ENCODE results near the gene TRPM2. TPM values are rescaled to one million over a fixed set of nuclear protein-coding genes. Genes with fewer than 3 reads are reported as not detected.

The TRPM2 gene
- total RNA-seq, 2 donors from 2014 or later, result 1.6 to 12.5 TPM

DNA sequence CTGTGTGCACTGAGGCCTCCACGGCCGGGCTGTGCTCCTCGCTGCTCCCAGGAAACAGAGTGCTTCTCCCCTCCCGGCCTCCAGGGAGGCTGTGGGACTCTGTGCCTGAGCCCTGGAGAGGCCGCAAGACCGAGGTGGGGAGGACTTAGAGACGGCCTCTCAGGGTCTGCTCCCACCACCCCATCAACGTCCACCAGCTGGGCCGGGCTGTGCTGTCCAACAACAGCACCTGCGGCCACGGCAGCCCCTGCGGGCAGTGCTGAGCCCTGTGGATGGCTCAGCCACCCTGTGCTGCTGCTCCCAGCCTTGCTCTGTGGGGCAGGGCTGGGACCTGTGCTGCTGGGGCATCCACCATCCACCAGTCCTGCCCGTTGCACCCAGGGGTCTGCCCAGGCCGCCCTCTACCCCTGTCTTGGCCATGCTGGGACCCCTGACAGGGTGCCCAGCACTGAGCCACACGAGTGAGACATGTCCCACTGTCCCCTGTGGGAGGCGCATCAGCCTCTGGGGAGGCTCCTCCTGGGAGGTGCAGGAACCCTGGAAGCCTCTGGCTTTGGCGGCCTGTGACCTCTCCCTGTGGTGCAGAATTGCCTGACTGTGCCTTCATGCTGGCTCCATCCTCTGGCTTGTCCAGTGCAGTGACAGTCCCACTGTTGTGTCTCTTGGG is 70.7 kb downstream of the TRPM2 start:
- WGBS, 2 experiments (ENCODE audit: insufficient coverage in 1 of 2, insufficient read length in 1 of 2), result 69 to 82% methylated on average over 8 to 17 of the region's 17 CpGs
- peaks cover 5% of the 10 kb centered on the region for H3K9me3 ChIP-seq (ENCODE audit: control insufficient read depth, low read length)
- Mint-ChIP-seq H3K4me3 (no peak overlapping the region), H3K27ac (no peak overlapping the region), H3K36me3 (ENCODE audit: low read depth) (peaks cover 2% of the 10 kb centered on the region), H3K9me3 (peaks cover 13% of the 10 kb centered on the region), H3K4me1 (peaks cover 3% of the 10 kb centered on the region), H3K27me3 (ENCODE audit: insufficient read depth) (no peaks in the 10 kb centered on the region)
- no peaks in the 10 kb centered on the region for H3K36me3 ChIP-seq (ENCODE audit: control insufficient read depth, insufficient read depth, low read length)
- no peak overlapping the region for H3K4me3 ChIP-seq (ENCODE audit: low read length)
- peak; percentile 40 for DNase-seq
- TF ChIP-seq, protein P1, sequence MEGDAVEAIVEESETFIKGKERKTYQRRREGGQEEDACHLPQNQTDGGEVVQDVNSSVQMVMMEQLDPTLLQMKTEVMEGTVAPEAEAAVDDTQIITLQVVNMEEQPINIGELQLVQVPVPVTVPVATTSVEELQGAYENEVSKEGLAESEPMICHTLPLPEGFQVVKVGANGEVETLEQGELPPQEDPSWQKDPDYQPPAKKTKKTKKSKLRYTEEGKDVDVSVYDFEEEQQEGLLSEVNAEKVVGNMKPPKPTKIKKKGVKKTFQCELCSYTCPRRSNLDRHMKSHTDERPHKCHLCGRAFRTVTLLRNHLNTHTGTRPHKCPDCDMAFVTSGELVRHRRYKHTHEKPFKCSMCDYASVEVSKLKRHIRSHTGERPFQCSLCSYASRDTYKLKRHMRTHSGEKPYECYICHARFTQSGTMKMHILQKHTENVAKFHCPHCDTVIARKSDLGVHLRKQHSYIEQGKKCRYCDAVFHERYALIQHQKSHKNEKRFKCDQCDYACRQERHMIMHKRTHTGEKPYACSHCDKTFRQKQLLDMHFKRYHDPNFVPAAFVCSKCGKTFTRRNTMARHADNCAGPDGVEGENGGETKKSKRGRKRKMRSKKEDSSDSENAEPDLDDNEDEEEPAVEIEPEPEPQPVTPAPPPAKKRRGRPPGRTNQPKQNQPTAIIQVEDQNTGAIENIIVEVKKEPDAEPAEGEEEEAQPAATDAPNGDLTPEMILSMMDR (conservative IDR thresholded peaks at IDR 0.05), result no peak
- no peak overlapping the region for H3K27ac ChIP-seq (ENCODE audit: low read depth, low read length)
- no peaks in the 10 kb centered on the region for H3K4me1 ChIP-seq (ENCODE audit: control insufficient read depth, insufficient read depth, low read length)
- H3K27me3 ChIP-seq (ENCODE audit: control insufficient read depth, insufficient read depth, low read length, poor library complexity, severe bottlenecking), result no peaks in the 10 kb centered on the region
- no peak overlapping the region for H3K9ac ChIP-seq (ENCODE audit: extremely low read depth, low read length, poor library complexity, severe bottlenecking)

DNA sequence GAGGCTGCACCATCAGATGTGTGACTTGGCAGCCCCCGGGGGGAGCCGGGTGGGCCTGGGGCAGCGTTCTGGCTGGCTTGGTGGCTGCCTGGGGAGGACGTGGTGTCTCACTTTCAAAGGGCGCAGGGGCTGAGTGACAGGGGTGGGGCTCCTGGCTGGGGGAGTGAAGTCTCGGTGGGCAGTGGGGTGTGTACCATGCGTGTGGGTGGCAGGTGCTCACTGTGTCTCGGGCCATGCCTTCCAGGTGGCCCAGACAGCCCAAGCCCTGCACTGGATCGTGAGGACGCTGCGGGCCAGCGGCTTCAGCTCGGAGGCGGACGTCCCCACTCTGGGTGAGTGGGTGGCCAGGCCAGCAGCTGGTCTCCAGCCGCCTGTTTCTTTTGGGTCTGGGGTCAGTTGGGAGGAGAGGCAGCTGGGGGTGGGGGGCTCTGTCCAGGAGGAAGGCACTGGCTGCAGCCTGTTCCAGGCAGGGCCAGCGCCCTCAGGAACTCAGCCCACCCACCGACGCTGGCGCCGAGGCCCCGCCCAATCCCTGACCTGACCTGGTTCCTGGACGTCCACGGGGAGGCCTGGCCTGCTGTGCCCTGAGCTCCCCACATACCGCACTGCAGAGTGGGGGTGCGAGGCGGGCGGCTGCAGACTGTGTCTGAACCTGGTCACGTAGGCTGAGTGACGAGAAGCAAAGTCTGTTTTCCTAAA is 71.3 kb downstream of the TRPM2 start:
- 91 to 94% methylated on average over 17 to 30 of the region's 30 CpGs for WGBS, 2 experiments (ENCODE audit: insufficient coverage in 1 of 2, insufficient read length in 1 of 2)
- no peaks in the 10 kb centered on the region for H3K27me3 ChIP-seq (ENCODE audit: control insufficient read depth, insufficient read depth, low read length, poor library complexity, severe bottlenecking)
- H3K36me3 ChIP-seq (ENCODE audit: control insufficient read depth, insufficient read depth, low read length), result no peaks in the 10 kb centered on the region
- no peaks in the 10 kb centered on the region for H3K27me3 Mint-ChIP-seq (ENCODE audit: insufficient read depth)
- H3K4me1 ChIP-seq (ENCODE audit: control insufficient read depth, insufficient read depth, low read length), result no peaks in the 10 kb centered on the region
- H3K9me3 Mint-ChIP-seq, result peaks cover 10% of the 10 kb centered on the region
- no peak overlapping the region for H3K4me3 Mint-ChIP-seq
- no peak overlapping the region for H3K4me3 ChIP-seq (ENCODE audit: low read length)
- H3K4me1 Mint-ChIP-seq, result peaks cover 3% of the 10 kb centered on the region
- no peaks in the 10 kb centered on the region for H3K36me3 Mint-ChIP-seq (ENCODE audit: low read depth)
- H3K9me3 ChIP-seq (ENCODE audit: control insufficient read depth, low read length), result peaks cover 7% of the 10 kb centered on the region
- H3K9ac ChIP-seq (ENCODE audit: extremely low read depth, low read length, poor library complexity, severe bottlenecking), result no peak overlapping the region
- DNase-seq, result no peak
- no peak overlapping the region for H3K27ac Mint-ChIP-seq
- H3K27ac ChIP-seq (ENCODE audit: low read depth, low read length), result no peak overlapping the region
- TF ChIP-seq, protein P1 (conservative IDR thresholded peaks at IDR 0.05), result no peak

DNA sequence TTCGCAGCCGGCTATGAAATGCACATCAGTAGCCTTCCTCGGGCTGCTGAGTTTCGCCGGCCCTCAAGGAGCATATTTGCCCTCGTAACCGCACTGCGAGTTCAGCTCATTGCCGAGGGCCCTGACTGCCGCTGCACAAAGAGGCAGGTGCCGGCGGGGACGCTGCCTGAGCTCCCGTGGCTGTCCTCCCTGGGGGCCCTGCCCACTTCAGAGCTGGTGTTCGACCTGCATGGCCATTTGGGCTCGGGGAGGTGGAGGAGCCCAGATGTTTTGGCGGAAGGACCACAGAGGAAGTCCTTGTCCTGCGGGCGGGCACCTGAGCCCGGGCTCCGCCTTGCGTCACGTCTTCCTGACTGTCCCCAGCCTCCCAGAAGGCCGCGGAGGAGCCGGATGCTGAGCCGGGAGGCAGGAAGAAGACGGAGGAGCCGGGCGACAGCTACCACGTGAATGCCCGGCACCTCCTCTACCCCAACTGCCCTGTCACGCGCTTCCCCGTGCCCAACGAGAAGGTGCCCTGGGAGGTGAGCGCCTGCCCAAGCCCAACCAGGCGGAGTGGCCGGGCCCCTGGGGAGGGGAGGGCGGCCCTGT is 72.0 kb downstream of the TRPM2 start:
- no peak overlapping the region for H3K9ac ChIP-seq (ENCODE audit: extremely low read depth, low read length, poor library complexity, severe bottlenecking)
- H3K4me1 Mint-ChIP-seq, result peaks cover 3% of the 10 kb centered on the region
- no peak overlapping the region for H3K27ac ChIP-seq (ENCODE audit: low read depth, low read length)
- peaks cover 12% of the 10 kb centered on the region for H3K9me3 ChIP-seq (ENCODE audit: control insufficient read depth, low read length)
- H3K4me3 Mint-ChIP-seq, result no peak overlapping the region
- H3K27me3 Mint-ChIP-seq (ENCODE audit: insufficient read depth), result no peaks in the 10 kb centered on the region
- peak; percentile 43 for DNase-seq
- H3K4me3 ChIP-seq (ENCODE audit: low read length), result no peak overlapping the region
- no peaks in the 10 kb centered on the region for H3K36me3 Mint-ChIP-seq (ENCODE audit: low read depth)
- no peaks in the 10 kb centered on the region for H3K36me3 ChIP-seq (ENCODE audit: control insufficient read depth, insufficient read depth, low read length)
- no peaks in the 10 kb centered on the region for H3K4me1 ChIP-seq (ENCODE audit: control insufficient read depth, insufficient read depth, low read length)
- no peak overlapping the region for H3K27ac Mint-ChIP-seq
- 95% methylated on average over 28 to 40 of the region's 40 CpGs for WGBS, 2 experiments (ENCODE audit: insufficient coverage in 1 of 2, insufficient read length in 1 of 2)
- H3K9me3 Mint-ChIP-seq, result peaks cover 14% of the 10 kb centered on the region
- TF ChIP-seq, protein P1 (conservative IDR thresholded peaks at IDR 0.05), result no peak
- H3K27me3 ChIP-seq (ENCODE audit: control insufficient read depth, insufficient read depth, low read length, poor library complexity, severe bottlenecking), result no peaks in the 10 kb centered on the region

All from endodermal cell (in vitro differentiated cells).